ENCODE results near the gene TEKT2. TPM values are rescaled to one million over a fixed set of nuclear protein-coding genes. Genes with fewer than 3 reads are reported as not detected.

The TEKT2 gene
- total RNA-seq, 1 donor from 2014 or later: 0.25 TPM

- DNase-seq (ENCODE audit: low read depth): no peak
- Histone ChIP-seq H3K36me3 (ENCODE audit: control insufficient read depth, insufficient read depth, low read length) (peaks cover 3% of the 10 kb centered on the region), H3K4me3 (ENCODE audit: low read depth, low read length) (no peak overlapping the region), H3K27me3 (ENCODE audit: control insufficient read depth, insufficient read depth, low read length) (no peaks in the 10 kb centered on the region)
- TF ChIP-seq CTCF (IDR thresholded peaks at IDR 0.05; ENCODE audit: insufficient read depth, low read length, poor library complexity, severe bottlenecking): no peak
These were observed 52.6 kb downstream of the TEKT2 start for GRCh38 chr1:36136535-36136934.

DNA sequence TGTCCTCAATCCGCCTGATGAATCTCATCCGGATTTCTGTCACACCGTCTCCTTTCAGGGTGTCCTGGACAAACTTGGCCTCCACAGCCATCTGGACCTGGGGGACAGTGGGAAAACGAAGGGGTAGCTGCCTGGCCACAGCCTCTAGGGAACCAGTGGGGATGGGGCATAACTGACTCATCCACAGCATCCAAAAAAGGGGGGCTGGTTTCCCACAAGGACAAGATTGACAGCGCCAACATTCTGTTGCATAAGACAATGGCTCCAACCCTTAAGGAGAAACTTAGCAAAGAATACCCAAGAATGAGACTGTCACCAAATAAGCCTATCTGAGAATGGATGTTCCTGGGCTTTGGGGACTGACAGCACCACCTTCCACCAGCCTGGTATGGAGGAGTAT, 53.3 kb downstream of the TEKT2 start:
- TF ChIP-seq CTCF (IDR thresholded peaks at IDR 0.05; ENCODE audit: insufficient read depth, low read length, poor library complexity, severe bottlenecking): no peak
- no peak overlapping the region for H3K4me3 ChIP-seq (ENCODE audit: low read depth, low read length)
- H3K27me3 ChIP-seq (ENCODE audit: control insufficient read depth, insufficient read depth, low read length): no peaks in the 10 kb centered on the region
- DNase-seq (ENCODE audit: low read depth): no peak
- peaks cover 3% of the 10 kb centered on the region for H3K36me3 ChIP-seq (ENCODE audit: control insufficient read depth, insufficient read depth, low read length)

DNA sequence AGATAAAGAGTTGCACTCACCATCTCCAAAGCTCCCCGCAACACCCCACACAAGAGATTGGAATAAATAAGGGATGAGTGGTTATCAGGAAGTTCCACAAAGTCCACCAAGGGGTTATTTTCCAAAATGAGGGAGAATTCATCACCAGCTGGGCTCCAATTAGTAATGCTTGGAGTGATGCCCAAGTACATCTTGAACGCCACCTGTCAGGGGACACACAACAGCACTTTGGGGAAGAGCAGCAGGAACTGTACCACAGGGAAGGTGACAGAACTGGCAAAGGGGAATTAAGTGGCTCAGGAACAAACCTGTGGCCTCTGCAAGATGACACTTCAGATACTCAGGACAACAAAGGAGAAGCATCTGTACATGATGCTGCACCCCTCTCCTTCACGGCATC, 53.9 kb downstream of the TEKT2 start:
- Histone ChIP-seq H3K27me3 (ENCODE audit: control insufficient read depth, insufficient read depth, low read length) (no peaks in the 10 kb centered on the region), H3K4me3 (ENCODE audit: low read depth, low read length) (no peak overlapping the region), H3K36me3 (ENCODE audit: control insufficient read depth, insufficient read depth, low read length) (peaks cover 3% of the 10 kb centered on the region)
- DNase-seq (ENCODE audit: low read depth): no peak
- no peak for TF ChIP-seq CTCF (IDR thresholded peaks at IDR 0.05; ENCODE audit: insufficient read depth, low read length, poor library complexity, severe bottlenecking)

Other genes with a start within 250 kb of the TEKT2 start
- 21.9 and 24.1 TPM in 2 replicates for gene AGO1, start 200.9 kb upstream of the TEKT2 start, total RNA-seq
- gene AGO3, start 153.0 kb upstream of the TEKT2 start, total RNA-seq: 9.9 and 10.6 TPM in 2 replicates
- gene ADPRS, start 4.8 kb downstream of the TEKT2 start, total RNA-seq: 66.5 and 70.3 TPM in 2 replicates
- gene COL8A2, start 41.1 kb downstream of the TEKT2 start, total RNA-seq: 1.2 TPM in 2 replicates
- 105 TPM in 2 replicates for gene TRAPPC3, start 65.4 kb downstream of the TEKT2 start, total RNA-seq
- gene MAP7D1, start 72.1 kb downstream of the TEKT2 start, total RNA-seq: 183 and 236 TPM in 2 replicates
- gene THRAP3, start 140.3 kb downstream of the TEKT2 start, total RNA-seq: 101 and 105 TPM in 2 replicates
- gene SH3D21, start 222.3 kb downstream of the TEKT2 start, total RNA-seq: 1.7 and 1.9 TPM in 2 replicates
- 138 and 139 TPM in 2 replicates for gene EVA1B, start 239.6 kb downstream of the TEKT2 start, total RNA-seq

All from kidney epithelial cell (primary cell).